GM12873 (cell line): ENCODE results near the gene CCDC92B.

ENCODE experiments used
- CTCF ChIP-seq: IDR thresholded peaks from 2 replicates; pipeline ENCODE4 v1.5.1; 2012; ENCODE audit warnings: low read depth, mild to moderate bottlenecking, moderate library complexity, low read length, control low read depth; ENCODE audit not compliant: insufficient read depth; ENCODE audit errors: missing control alignments

CCDC92B gene

GRCh38 chr17:2783310-2784030, 34.0 kb upstream of the CCDC92B start:
- TF ChIP-seq CTCF = no peak

- no peak for TF ChIP-seq CTCF
These were observed 32.6 kb upstream of the CCDC92B start for GRCh38 chr17:2782055-2782454.

GRCh38 chr17:2780931-2781454, 31.5 kb upstream of the CCDC92B start:
- TF ChIP-seq CTCF = no peak

- no peak for TF ChIP-seq CTCF
These were observed 30.8 kb upstream of the CCDC92B start for GRCh38 chr17:2780256-2780655.

GRCh38 chr17:2779545-2779944, 30.1 kb upstream of the CCDC92B start:
- TF ChIP-seq CTCF = no peak

GRCh38 chr17:2778489-2778888, 29.0 kb upstream of the CCDC92B start:
- no peak for TF ChIP-seq CTCF

- no peak for TF ChIP-seq CTCF
These were observed 27.9 kb upstream of the CCDC92B start for GRCh38 chr17:2777242-2777867.
